ENCODE measurements around the gene ADTRP.

- TF ChIP-seq POLR2A (IDR thresholded peaks at IDR 0.05): no peak
- TF ChIP-seq CTCF (IDR thresholded peaks at IDR 0.05 in 8 of 11, conservative IDR thresholded peaks at IDR 0.05 in 3 of 11): no peak
These were observed 22.9 kb downstream of the ADTRP start for GRCh38 chr6:11755725-11756124.
